ENCODE data around the gene FKBP1A.

The FKBP1A gene

DNA sequence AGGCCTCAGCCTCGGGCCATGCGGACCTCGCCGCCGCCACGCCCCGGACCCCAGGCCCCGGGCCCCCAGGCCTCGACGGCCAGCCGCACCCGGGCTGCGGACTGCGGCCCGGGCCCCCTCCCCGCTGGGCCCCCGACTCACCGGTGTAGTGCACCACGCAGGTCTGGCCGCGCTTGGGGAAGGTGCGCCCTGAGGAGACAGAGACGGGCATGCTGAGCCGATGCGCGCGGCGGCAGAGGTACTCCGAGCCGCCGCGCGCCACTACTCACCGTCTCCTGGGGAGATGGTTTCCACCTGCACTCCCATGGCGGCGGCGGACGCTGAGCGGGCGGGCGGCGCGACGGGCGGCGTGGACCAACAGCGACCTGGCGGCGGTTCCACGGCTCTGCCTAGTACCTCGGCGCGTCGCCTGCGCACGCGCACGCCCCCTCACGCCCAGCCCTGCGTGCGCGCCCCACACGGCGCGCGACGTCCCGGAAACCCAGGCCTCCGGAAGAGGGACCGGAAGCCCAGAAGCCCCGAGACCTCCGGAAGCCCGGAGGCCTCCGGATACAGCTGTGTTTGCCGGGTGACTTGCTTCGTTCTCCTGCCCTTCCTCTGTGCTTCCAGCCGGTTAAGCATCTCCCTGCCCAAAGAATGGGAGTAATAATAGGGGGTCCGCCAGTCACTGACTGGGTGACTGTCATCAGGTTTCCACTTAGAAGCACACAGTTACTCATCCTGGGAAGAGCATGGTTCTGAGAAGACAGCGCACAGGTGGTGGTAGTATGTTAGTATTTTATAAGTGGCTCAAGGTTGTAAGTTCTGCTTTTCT lies at the start of gene FKBP1A:
TSS of gene FKBP1A (minus strand) at position 362 of the 814 bp plus-strand sequence. CDS start at position 306, 56 bp downstream.
- DNase-seq (ENCODE audit: low read depth in 3 of 3) = peak; percentile 82 to 88 (median 84)

DNA sequence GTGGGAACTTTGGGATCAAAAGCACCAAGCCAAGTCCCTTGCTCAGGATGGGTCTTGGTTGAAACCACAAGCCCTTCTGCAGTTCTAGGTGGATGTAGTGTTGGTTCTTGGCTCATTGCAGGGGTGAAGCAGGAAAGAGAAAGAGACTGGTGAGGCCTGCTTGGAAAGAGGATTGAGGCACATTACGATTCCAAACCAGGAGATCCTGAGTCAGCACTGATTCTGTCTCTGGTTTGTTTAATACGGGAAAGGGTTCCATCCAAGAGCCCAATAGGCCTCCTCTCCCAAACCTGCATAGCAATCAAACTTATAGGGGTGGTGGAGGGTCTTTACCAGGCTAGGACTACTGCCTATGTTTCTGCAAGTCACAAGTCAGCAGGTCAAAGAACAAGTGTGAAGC lies 49.5 kb upstream of the FKBP1A start:
- no peak for DNase-seq (ENCODE audit: low read depth in 3 of 3)

DNA sequence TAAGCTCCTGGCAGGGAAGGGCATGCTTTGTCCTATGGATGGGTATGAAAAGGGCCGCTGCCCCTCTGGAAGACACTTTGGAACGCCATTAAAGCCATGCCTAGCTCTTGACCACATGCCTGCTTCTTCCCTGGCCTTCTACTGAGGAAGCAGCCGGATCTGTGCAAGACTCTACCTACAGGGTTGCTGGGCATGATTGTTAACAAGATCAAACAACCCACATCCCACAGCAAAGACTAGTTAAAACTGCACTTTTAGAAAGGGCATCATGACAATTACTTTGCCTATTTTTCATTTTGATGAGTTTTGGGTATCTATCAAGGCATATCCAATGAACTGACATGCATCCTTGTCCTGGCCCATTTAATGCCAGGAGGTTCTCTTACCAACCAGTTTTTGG lies 48.3 kb upstream of the FKBP1A start:
- DNase-seq (ENCODE audit: low read depth in 3 of 3) = no peak

DNA sequence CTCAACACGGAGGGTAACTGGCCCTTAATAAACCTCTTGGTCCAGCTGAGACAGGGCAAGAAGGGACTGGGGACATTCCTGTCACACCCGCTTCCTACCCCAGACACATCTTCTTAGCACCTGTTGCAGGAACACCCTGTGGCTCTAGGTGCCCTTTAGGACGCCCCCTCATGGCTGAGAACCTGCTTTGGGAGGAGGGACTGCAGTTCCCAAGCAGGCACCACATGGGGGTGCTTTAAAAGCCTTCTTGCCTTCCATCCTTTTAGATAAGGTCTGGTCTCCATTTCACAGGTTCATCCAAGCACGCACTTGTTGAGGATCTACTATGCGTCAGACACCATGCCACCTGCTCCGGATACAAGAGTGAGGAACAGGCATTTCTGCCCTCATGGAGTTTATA lies 47.2 kb upstream of the FKBP1A start:
- DNase-seq (ENCODE audit: low read depth in 3 of 3) = peak in 1 of 3 experiments; percentile 9

DNA sequence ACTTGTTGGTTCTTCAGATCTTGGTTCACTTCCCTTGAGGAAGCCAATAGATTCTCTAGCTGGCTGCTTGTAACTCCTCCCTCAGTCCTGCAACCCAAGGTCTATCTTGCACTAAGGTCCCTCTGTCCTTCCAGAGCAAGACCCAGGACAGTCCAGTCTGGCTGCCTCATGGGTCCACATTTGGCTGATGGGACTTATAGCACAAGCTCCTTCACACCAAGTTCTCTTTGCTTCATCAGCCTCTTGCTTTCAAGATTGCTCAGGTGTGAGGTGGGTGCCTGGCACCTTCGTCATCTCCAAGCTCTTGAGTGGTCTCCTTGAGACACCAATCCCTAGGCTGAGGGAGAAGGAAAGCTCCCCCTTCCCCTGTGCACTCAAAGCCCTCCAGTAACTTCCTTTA lies 45.5 kb upstream of the FKBP1A start:
- no peak for DNase-seq (ENCODE audit: low read depth in 3 of 3)

DNA sequence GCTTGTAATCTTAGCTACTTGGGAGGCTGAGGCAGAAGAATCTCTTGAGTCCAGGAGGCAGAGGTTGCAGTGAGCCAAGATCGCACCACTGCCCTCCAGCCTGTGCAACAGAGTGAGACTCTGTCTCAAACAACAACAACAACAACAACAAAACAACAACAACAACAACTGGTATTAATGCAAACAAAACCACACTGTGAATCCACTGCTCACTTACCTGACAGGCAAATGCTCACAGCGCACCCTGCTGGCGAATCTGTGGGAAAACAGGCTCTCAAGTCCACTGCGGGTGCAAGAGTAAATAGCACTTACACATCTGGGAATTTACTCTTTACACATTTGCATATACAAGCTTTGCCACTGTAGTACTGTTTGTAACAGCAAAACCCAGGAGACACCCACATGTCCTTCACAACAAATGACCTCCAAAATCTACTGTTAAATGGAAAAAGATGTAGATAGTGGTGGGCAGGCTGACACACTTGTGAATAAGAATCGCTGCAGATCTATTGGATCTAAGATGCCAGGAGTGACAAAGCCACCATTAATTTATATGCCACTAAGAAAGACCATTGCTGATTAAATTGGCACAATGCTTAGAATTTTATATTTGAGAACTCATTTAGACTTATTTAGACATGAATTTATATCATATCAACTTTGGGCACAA lies 44.5 kb upstream of the FKBP1A start:
- DNase-seq (ENCODE audit: low read depth in 3 of 3) = peak; percentile 60 to 77 (median 71)

DNA sequence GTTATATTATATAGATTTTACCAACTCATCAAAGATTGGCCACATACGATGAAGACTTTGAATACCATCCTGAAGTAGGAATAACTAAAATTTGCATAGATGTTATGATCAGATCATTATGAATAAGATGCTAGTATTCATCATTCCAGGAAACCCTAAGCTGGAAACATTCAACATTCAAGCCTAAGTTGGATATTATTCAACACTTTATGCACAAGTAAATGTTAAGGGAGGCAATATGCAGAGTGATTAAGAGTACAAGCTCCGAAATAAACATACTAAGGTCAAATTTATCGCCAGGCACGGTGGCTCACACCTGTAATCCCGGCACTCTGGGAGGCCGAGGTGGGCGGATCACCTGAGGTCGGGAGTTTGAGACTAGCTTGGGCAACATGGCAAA lies 43.4 kb upstream of the FKBP1A start:
- DNase-seq (ENCODE audit: low read depth in 3 of 3) = no peak

DNA sequence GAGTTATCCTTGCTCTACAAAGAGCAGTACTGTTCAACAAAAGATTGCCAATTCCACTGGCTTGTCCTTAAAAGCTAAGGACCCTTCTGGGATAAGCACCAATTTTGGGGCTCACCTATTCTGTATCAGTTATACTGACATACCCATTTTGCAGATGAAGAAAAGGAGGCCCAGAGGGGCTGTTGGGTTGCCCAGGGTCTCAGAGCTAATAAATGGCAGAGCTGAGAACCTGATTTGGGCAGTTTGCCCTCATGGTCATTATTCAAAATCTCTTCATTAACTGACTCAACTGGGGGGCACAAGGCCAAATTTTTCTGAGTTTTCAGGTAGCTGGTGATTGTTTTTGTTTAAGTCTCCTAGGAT lies 42.5 kb upstream of the FKBP1A start:
- DNase-seq (ENCODE audit: low read depth in 3 of 3) = no peak

DNA sequence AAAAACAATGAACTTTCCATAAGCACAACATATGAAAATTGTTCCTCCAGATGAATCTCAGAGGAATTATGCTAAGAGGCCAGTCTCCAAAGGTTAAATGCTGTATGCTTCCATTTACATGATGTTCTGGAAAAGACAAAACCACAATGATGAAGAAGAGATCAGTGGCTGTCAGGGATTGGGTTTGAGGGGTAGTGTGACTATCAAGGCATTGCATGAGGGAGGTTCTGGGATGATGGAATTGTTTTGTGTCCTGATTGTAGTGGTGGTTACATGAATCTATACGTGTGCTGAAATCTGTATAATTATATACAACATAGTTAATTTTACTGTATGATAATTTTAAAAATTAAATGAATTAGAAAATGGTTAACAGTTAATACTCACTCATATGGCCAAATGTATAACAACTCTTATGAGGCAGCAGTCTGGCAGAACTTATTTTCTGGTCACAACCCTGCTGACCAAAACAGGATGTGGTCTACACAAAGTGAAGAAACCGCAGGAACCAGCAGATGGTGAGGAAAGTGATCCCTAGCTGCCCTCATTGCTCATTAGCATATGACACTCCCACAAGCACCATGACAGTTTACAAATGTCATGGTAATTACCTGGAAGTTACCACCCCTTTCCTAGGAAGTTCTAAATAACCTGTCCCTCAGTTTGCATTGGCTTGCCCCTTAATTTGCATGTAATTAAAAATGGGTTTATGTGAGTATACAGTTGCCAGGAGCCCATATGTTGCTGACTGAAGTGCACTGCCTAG lies 41.9 kb upstream of the FKBP1A start:
- peak; percentile 20 to 41 (median 27) for DNase-seq (ENCODE audit: low read depth in 3 of 3)

DNA sequence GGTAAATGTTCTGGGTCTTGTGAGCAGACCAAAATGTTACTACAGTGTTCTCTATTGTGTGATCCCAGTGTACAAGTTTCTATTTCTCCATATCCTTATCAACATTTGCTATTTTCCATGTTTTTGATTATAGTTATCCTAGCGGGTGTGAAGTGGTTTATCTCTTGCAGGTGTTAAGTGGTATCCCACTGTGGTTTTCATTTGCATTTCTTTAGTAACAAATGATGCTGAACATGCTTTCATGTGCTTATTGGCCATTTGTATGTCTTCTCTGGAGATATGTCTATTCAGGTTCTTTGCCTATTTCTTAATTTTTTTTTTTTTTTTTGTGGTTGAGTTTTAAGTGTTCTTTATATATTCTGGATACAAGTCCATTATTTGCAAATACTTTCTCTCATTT lies 38.3 kb upstream of the FKBP1A start:
- DNase-seq (ENCODE audit: low read depth in 3 of 3) = no peak

DNA sequence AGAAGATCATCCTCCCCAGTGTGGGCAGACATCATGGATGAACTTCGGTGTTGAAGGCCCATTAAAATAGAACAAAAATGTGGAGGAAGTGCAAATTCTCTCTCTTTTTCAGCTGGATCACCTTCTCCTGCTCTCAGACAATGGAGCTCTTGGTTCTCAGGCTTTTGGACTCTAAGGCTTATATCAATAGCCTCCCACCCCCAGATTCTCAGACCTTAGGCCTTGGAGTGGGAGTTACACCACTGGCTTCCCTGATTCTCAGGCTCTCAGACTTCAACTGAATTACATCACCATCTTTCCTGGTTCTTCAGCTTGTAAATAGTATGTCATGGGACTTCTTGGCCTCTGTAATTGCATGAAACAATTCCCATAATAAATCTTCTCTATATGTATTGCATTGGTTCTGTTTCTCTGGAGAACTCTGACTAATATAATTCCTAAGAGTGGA lies 37.2 kb upstream of the FKBP1A start:
- DNase-seq (ENCODE audit: low read depth in 3 of 3) = no peak

DNA sequence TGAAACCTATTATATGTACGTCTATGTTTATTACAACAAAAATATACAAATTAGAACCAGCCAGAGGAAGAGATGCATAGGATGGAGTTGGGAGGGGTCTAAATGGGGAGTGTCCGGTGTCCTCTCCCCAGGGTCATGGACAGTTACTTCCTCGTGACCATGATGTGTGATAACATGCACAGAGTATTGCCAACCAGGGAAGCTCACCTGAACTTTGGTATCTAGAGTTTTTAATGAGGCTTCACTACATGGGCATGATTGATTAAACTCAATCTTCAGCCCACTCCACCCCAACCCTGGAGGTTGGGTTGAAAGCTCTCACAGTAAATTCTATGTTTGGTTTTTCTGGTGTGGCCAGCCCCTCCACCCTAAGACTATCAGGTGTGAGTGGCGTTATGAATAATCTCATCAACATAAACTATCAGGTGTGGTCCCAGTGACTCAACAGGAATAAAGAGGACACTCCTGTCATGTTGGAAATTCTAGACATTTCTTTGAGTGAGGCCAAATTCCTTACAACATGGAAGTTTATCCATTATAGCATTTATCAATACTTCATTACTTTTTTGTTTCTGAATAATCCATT lies 36.4 kb upstream of the FKBP1A start:
- no peak for DNase-seq (ENCODE audit: low read depth in 3 of 3)

DNA sequence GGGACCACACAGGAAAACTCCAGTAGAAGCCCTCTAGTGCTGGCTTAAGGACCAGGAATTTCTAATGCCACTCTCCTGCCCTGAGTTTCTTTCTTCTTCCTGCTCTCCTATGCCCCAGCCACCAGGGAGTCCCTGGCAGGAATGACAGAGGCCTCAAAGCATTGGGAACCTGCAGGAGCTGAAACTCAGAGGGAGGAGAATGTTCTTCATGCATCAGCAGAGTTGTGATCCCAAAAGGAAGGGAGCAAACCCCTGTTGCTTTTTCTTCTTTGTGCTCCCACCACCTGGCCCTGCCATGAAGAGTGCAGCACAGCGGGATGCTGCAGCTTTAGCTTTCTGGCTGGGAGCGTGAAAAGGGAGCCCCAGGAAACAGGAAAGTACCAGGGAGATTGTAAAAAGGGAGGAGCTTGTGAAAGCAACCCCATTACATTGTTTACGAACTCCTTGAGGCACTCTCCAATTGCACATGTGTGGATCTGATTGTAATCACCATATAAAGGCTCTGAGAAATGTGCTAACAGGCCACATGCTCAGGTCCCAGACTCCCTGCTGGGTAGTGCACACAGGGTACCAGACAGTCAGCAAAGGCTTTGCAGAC lies 34.7 kb upstream of the FKBP1A start:
- DNase-seq (ENCODE audit: low read depth in 3 of 3) = no peak

DNA sequence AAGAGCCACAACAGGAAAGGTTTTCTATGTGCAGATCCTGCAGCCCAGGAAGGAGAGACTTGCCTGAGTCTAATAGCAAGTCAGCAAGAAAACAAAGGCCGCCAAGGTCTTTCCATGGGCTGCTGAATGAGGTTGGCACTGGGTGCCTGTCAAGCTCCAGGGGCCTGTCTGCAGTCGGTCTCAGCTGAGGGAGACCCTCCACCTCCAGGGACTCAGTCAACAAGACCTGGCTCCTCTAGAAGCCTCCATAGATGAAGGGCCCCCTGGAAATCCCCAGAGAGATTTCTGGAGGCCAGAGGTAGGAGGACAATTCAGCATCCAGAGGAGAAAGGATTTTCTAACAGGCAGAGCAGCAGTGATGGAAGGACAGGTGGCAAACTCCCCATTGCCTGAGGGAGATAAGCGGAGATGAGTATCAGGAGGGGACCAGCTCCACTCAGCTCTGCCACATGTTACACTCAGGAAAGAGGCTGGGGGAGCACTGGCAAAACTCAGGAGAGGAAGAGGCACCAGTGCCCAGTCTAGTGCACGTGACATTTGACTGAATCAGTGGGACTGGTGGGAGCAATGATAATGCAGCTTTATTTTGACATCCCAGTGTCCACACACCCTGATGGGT lies 33.5 kb upstream of the FKBP1A start:
- DNase-seq (ENCODE audit: low read depth in 3 of 3) = no peak

DNA sequence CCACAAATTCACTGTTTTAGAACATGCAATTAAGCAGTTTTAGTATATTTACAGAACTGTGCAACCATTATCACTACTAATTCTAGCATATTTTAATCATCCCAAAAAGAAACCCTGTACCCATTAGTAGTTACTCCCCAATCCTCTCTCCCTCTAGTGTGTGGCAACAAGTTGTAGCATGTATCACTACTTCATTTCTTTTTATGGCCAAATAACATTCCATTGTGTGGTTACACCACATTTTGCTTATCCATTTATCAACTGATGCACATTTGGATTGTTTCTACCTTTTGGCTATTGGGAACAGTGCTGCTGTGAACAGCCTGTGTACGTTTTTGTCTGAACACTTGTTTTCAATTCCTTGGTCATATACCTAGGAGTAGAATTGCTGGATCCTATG lies 31.5 kb upstream of the FKBP1A start:
- no peak for DNase-seq (ENCODE audit: low read depth in 3 of 3)

DNA sequence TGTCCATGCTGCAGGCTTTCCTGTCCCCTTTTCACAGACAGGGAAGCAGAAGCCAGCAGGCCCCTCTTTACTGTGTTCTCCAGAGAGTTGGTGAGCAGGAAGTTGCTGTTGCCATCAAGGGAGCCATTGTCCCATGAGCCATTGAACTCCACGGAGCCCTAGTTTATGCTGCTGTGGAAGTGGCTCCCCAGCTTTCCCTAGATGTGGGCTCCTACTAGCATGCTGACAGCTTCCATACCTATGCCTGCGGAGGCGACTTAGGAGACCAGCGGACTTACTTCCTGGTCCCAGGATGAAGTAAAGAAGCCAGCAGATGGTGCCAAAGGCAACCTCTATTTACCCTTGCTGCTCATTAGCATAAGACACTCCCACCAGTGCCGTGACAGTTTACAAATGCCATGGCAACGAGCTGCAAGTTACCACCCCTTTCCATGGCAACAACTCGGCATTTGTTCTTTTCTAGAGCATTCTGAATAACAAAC lies 30.8 kb upstream of the FKBP1A start:
- no peak for DNase-seq (ENCODE audit: low read depth in 3 of 3)

DNA sequence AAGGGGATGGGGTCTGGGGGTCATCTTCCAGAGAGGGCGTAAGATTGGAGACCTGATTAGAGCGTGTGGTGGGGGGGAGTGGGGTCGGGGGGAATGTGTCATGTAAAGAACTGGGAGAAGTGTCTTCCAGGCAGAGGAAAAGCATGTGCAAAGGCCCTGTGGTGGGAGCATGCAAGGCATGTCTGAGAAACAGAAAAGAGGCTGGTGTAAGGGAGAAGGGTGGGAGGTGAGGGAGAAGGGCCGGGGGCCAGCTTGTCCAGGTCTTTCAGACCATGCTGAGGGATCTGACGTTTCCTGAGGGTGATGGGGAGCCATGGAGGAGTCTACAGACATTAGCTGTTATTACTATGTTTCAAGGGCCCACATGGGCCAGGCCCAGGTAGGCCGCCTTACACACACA lies 30.4 kb upstream of the FKBP1A start:
- no peak for DNase-seq (ENCODE audit: low read depth in 3 of 3)

DNA sequence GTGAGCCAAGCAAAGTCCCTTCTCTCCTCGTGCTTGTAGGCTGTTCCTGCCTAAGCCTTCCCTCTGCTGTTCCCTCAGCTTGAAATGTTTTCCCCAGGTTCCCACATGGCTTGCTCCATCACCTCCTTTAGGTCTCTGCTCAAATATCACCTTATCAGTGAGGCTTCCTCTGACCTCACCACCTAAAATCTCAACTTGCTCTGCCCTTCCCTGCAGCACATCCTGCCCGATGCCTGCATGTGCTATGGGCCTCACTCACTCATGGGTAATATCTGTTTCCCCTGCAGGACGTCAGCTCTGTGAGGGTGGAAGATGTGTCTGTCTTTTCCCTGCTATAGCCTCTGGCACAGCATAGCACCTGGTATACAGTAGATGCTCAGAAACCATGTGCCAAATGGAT lies 29.9 kb upstream of the FKBP1A start:
- no peak for DNase-seq (ENCODE audit: low read depth in 3 of 3)

DNA sequence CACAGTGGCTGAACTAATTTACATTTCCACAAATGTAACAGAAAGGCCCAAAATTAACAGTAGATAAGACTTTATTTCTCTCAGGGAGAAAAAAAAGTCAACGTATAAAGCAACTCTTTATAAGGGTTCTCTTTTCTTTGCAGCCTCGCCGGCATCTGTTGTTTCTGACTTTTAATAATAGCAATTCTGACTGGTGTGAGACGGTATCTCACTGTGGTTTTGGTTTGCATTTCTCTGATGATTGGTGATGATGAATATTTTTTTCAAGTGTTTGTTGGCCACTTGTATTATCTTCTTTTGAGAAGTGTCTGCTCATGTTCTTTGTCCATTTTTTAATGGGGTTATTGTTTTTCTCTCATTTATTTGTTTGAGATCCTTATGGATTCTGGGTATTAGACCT lies 27.2 kb upstream of the FKBP1A start:
- no peak for DNase-seq (ENCODE audit: low read depth in 3 of 3)

DNA sequence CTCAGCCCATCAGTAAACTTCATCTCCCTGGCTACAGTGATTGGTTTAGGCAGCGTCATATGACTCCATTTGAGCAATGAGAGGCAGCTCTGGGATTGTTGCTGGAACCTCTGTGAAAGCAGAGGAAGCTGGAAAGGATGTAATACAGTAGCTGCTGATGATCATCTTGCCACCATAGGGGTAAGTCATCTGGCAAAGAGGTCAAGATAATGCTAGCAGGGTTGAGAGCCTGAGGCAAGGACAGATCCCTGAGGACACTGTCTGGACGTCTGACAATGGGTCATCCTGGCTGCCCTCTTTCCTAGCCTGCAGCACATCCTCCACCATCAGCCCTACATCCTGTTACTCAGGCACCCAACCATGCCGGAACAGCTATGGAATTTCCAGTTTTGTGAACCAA lies 25.5 kb upstream of the FKBP1A start:
- no peak for DNase-seq (ENCODE audit: low read depth in 3 of 3)

DNA sequence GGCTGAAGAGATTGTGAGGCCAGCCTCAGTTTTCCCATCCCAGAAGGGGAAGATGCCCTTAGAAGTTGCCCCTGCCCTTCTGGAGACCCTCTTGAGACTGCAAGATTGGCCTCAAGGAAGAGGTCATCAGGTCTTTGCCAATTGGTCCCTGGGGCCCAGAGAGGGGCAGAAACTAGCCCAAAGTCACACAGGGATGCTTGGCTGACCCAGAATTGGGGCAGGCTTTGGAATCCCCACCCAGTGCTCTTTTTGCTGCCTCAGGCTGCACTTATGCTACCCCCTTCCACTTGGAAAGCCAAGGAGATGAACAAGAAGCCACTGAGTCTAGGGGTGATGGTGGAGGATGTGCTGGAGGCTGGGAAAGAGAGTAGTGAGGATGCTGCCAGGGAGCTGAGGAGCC lies 24.9 kb upstream of the FKBP1A start:
- DNase-seq (ENCODE audit: low read depth in 3 of 3) = no peak
